GM18517 (cell line): ENCODE results near the gene DHRSX.
"Not testable (repeated sequence)": the region's sequence is repeated elsewhere in the genome, so short reads cannot be mapped to it uniquely, and the experiment has no call there.

Experiments
- ATAC-seq: cut with Tn5 transposase; IDR thresholded peaks from one replicate; pipeline ENCODE4 v1.9.1; 2021; ENCODE audit warnings: mild to moderate bottlenecking, moderate library complexity; ENCODE audit not compliant: unreplicated experiment

Gene DHRSX, protein sequence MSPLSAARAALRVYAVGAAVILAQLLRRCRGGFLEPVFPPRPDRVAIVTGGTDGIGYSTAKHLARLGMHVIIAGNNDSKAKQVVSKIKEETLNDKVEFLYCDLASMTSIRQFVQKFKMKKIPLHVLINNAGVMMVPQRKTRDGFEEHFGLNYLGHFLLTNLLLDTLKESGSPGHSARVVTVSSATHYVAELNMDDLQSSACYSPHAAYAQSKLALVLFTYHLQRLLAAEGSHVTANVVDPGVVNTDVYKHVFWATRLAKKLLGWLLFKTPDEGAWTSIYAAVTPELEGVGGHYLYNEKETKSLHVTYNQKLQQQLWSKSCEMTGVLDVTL

DNA sequence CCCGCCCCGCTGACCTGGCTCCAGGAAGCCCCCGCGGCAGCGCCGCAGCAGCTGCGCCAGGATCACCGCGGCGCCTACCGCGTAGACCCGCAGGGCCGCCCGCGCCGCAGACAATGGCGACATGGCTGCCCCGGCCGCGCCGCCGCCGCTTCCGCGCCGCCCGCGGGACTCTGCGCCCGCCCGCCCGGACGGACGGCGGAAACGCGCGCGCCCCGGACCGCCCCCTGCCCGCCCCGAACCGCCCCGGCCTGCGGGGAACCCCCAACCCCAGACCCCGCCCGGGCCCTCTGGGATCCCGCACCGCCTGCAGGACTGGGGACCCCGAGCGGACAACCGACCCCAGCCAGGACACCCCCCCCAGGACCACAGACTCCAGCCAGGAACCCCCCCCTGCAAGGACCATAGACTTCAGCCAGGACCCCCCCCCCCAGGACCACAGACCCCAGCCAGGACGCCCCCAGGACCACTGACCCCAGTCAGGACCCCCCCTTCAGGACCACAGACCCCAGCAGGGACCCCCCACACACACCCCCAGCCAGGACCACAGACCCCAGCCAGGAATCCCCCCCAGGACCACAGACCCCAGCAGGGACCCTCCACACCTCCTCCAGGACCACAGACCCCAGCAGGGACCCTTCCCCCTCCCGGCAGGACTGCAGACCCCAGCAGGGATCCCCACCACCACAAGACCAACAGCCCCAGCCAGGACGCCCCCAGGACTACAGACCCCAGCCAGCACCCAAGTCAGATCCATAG lies at the start of gene DHRSX, which contains the start of gene ZBED1:
Gene DHRSX, minus strand, starts transcription at position 174 of the 756 bp plus-strand sequence. Its CDS starts 51 bp downstream, at position 123.
Gene ZBED1, minus strand, starts transcription at position 174 of the 756 bp plus-strand sequence. CDS start 10,257 bp downstream, outside the sequence.
- no peak for ATAC-seq

DNA sequence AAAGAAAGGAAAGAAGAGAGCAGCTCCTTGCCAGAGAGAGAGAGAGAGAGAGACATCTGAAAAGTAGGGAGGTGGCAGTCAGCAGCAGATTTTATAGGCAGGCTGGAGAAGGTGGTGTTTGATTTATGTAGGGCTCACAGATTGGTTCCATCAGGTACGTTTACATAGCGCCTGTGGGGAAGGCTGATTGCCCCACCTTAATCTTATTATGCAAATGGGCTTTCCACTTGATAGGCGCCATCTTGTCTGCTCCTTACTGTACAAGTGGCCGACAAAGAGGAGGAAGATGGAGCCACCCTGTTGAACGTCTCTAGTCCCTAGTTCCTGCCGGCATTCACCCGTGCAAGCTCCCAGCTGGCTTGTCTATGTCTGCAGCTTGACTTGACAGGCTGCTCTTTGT lies 49.1 kb upstream of the DHRSX start:
- ATAC-seq = no peak

DNA sequence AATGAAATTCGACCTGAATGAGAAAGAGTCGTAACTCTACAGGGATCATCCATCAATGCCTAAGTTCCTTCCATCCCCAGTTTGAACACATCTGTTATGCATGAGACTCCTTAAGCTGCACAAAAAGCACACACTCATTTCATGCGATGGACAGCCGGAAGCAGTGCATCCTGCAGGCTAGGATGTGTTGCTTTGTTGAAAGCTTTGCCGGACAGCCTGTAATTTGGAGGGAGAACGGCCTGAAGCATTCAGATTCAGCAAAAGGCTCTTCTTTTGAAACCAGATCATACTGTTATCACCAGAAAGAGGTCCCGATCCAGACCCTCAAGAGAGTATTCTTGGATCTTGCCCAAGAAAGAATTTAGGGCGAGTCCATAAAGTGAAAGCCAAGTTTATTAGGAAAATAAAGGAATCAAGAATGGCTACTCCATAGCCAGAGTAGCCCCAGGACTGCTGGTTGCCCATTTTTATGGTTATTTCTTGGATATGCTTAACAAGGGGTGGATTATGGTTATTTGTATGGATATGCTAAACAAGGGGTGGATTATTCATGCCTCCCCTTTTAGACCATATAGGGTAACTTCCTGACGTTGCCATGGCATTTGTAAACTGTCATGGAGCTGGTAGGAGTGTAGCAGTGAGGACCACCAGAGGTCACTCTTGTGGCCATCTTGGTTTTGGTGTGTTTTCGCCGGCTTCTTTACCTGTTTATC lies 48.1 kb upstream of the DHRSX start:
- no peak for ATAC-seq

DNA sequence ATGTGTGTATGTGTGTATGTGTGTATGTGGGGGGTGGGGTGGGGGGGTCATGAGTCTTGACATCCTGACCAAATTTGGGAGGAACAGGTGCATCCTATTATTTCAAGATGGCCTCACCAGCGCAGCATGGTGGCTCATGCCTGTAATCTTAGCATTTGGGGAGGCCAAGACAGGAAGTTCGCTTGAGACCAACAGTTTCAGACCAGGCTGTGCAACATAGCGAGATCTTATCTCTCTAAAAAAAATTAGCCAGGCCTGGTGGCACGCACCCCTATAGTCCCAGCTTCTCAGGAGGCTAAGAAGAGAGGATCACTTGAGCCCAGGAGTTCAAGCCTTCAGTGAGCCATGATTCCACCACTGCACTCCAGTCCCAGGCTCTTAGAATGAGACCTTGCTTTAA lies 47.0 kb upstream of the DHRSX start:
- ATAC-seq = no peak

- ATAC-seq = no peak
Observed at GRCh38 chrX:2546496-2546895, 45.7 kb upstream of the DHRSX start.

DNA sequence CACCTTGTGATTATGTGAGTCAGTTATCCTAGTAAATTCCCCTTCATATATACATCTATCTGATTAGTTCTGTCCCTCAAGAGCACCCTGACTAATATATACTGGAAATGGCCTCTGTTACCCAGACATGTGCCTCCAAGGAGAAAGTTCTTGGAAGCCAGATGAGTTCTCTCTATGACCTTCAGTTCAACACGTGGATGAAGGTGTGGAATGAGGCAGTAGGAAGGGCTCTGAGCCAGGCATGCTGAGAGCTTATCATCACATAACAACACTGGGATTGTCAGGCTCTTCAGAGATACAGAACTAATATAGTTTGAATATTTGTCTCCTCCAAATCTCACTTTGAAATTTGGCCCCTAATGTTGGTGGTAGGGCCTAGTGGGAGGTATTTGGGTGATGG lies 44.4 kb upstream of the DHRSX start:
- ATAC-seq = no peak

DNA sequence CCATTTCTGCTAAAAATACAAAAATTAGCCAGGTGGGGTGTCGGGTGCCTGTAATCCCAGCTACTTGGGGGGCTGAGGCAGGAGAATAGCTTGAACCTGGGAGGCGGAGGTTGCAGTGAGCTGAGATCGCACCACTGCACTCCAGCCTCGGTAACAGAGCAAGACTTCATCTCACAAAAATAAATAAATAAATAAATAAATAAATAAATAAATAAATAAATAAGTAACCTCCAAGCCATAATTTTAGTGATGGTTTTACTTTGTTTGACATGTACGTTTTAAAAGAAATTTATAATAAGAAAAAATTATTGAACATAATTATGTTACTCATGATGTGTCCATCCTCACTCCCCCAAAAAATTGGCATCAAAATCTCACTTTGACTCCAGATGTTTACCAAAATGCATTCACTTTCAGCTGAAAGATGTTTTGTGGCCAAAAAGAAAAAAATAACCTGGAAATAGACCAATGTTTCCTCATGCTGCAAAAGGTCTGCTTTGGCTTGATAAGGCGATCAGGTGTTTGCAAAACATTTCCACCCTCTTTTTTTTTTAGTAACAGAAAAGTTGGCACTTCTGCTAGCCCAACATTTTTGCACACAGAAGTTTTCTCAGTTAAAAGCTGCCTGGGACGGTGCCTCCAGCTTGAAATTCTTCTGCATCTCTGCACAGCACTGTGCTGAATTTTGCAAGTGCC lies 42.2 kb upstream of the DHRSX start:
- ATAC-seq = no peak

- ATAC-seq = no peak
Observed at GRCh38 chrX:2541603-2542002, 40.8 kb upstream of the DHRSX start.

DNA sequence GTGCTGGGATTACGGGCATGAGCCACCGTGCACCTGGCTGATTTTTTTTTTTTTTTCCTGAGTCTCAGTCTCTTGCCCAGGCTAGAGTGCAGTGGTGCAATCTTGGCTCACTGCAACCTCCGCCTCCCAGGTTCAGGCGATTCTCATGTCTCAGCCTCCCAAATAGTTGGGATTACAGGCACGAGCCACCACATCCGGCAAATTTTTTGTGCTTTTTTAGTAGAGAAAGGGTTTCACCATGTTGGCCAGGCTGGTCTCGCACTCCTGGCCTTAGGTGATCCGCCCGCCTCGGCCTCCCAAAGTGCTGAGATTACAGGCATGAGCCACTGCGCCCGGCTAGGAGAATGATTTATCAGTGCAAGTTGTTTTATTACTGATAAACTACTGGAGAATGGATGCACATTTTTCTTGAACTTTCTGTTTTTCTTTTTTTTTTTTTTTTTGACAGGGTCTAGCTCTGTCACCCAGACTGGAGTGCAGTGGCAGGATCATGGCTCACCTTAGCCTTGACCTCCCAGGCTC lies 39.7 kb upstream of the DHRSX start:
- no peak for ATAC-seq

GRCh38 chrX:2539586-2539985 lies 38.8 kb upstream of the DHRSX start:
- no peak for ATAC-seq

GRCh38 chrX:2538031-2538757 lies 37.4 kb upstream of the DHRSX start:
- ATAC-seq = no peak

- ATAC-seq = no peak
Observed at GRCh38 chrX:2536974-2537373, 36.2 kb upstream of the DHRSX start.

DNA sequence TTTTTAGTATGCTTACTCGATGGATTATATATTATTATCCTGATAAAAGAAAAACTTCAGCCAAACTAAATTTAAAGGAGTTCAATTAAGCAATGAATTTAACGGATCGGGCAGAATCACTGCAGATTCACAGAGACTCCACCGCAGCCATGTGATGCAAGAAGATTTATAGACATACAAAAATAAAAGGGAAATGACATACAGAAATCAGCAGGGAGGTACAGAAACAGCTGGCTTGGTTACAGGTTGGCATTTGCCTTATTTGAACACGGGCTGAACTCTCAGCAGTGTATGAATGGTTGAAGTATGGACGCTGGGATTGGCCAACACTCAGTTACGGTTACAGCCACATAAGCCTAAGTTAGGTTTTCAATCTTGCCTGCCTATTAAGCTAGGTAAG lies 35.4 kb upstream of the DHRSX start:
- ATAC-seq = no peak

DNA sequence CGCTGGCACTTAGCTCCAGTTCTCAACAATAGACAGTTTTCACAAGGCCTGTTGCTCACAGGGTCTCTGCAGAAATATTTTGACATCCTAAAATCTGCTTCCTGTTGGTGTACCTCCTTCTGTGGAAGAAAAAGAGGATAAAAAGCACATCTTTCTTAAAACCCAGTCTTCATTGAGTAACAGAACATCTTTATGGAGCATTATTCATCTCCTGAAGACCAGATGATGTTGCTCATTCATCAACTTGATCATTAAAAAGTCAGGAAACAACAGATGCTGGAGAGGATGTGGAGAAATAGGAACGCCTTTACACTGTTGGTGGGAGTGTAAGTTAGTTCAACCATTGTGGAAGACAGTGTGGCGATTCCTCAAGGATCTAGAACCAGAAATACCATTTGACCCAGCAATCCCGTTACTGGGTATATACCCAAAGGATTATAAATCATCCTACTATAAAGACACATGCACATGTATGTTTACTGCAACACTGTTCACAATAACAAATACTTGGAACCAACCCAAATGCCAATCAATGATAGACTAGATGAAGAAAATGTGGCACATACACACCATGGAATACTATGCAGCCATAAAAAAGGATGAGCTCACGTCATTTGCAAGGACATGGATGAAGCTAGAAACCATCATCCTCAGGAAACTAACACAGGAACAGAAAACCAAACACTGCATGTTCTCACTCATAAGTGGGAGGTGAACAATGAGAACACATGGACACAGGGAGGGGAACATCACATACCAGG lies 33.7 kb upstream of the DHRSX start:
- ATAC-seq = not testable (repeated sequence)

- ATAC-seq = no peak
Observed at GRCh38 chrX:2533424-2533823, 32.6 kb upstream of the DHRSX start.

GRCh38 chrX:2526390-2526789 lies 25.6 kb upstream of the DHRSX start:
- ATAC-seq = no peak

- no peak for ATAC-seq
Observed at GRCh38 chrX:2523911-2524310, 23.1 kb upstream of the DHRSX start.

DNA sequence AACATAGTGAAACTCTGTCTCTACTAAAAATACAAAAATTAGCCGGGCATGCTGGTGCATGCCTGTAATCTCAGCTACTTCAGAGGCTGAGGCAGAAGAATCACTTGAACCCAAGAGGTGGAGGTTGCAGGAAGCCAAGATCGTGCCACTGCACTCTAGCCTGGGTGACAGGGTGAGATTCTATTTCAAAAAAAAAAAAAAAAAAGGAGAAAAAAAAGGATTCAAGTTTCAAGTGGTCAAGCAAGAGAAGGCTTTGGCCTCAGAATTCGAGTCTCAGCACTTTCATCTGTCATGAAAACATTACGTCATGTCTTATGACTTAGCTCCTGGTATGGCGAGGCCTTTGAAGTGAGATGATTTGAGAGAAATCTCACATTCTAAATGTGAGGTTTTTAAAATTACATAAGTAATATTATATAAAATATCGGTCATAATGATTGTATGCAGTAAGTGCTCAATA lies 21.2 kb upstream of the DHRSX start:
- ATAC-seq = peak; percentile 47
